Measurements from ENCODE around the gene CRCP.
A peak's percentile ranks its signal among the peaks of the same experiment; 100 is the strongest.
"Not testable (repeated sequence)": the region's sequence is repeated elsewhere in the genome, so short reads cannot be mapped to it uniquely, and the experiment has no call there.

Gene CRCP

GRCh38 chr7:66114743-66115649, at the start of gene CRCP:
Gene CRCP, plus strand, starts transcription at chr7:66114847. Its CDS starts 116 bp downstream, at chr7:66114963.
- DNase-seq (ENCODE audit: low read depth in 1 of 2, low spot score in 1 of 2), result peak; percentile 70 to 75

GRCh38 chr7:66069732-66070131, 44.9 kb upstream of the CRCP start:
- no peak for DNase-seq (ENCODE audit: low read depth in 1 of 2, low spot score in 1 of 2)

GRCh38 chr7:66070222-66070621, 44.4 kb upstream of the CRCP start:
- no peak for DNase-seq (ENCODE audit: low read depth in 1 of 2, low spot score in 1 of 2)

- DNase-seq (ENCODE audit: low read depth in 1 of 2, low spot score in 1 of 2), result not testable (repeated sequence)
Observed at GRCh38 chr7:66072208-66072607, 42.4 kb upstream of the CRCP start.

- DNase-seq (ENCODE audit: low read depth in 1 of 2, low spot score in 1 of 2), result peak; percentile 70 to 79
Observed at GRCh38 chr7:66075590-66076461, 38.8 kb upstream of the CRCP start, which contains the start of gene ASL. Gene ASL, plus strand, starts transcription at chr7:66075819. Its CDS starts 263 bp downstream, at chr7:66076082.

- no peak for DNase-seq (ENCODE audit: low read depth in 1 of 2, low spot score in 1 of 2)
Observed at GRCh38 chr7:66076462-66077329, 38.0 kb upstream of the CRCP start.

GRCh38 chr7:66078067-66078466, 36.6 kb upstream of the CRCP start:
- no peak for DNase-seq (ENCODE audit: low read depth in 1 of 2, low spot score in 1 of 2)

GRCh38 chr7:66082083-66082482, 32.6 kb upstream of the CRCP start:
- no peak for DNase-seq (ENCODE audit: low read depth in 1 of 2, low spot score in 1 of 2)

GRCh38 chr7:66082886-66083415, 31.7 kb upstream of the CRCP start:
- no peak for DNase-seq (ENCODE audit: low read depth in 1 of 2, low spot score in 1 of 2)

- DNase-seq (ENCODE audit: low read depth in 1 of 2, low spot score in 1 of 2), result no peak
Observed at GRCh38 chr7:66083677-66084076, 31.0 kb upstream of the CRCP start.

- no peak for DNase-seq (ENCODE audit: low read depth in 1 of 2, low spot score in 1 of 2)
Observed at GRCh38 chr7:66088861-66089838, 25.5 kb upstream of the CRCP start.

- DNase-seq (ENCODE audit: low read depth in 1 of 2, low spot score in 1 of 2), result no peak
Observed at GRCh38 chr7:66092654-66093053, 22.0 kb upstream of the CRCP start.

GRCh38 chr7:66095010-66095409, 19.6 kb upstream of the CRCP start:
- DNase-seq (ENCODE audit: low read depth in 1 of 2, low spot score in 1 of 2), result no peak

- no peak for DNase-seq (ENCODE audit: low read depth in 1 of 2, low spot score in 1 of 2)
Observed at GRCh38 chr7:66099232-66099550, 15.5 kb upstream of the CRCP start.

- peak in 1 of 2 donors; percentile 10 for DNase-seq (ENCODE audit: low read depth in 1 of 2, low spot score in 1 of 2)
Observed at GRCh38 chr7:66099551-66100407, 14.9 kb upstream of the CRCP start.

GRCh38 chr7:66100408-66101050, 14.1 kb upstream of the CRCP start:
- DNase-seq (ENCODE audit: low read depth in 1 of 2, low spot score in 1 of 2), result no peak

- not testable (repeated sequence) for DNase-seq (ENCODE audit: low read depth in 1 of 2, low spot score in 1 of 2)
Observed at GRCh38 chr7:66102168-66102567, 12.5 kb upstream of the CRCP start.

GRCh38 chr7:66103994-66104393, 10.7 kb upstream of the CRCP start:
- not testable (repeated sequence) for DNase-seq (ENCODE audit: low read depth in 1 of 2, low spot score in 1 of 2)
